PC-3 (cell line): ENCODE results near the gene MYLK. TPM values are rescaled to one million over a fixed set of nuclear protein-coding genes. Genes with fewer than 3 reads are reported as not detected.
A peak's percentile ranks its signal among the peaks of the same experiment; 100 is the strongest.

Source experiments
- ATAC-seq: fragments of 200-7000 bp; cut with Tn5 transposase; 2 replicates; pipeline ENCODE4 v1.9.1; 2020; ENCODE audit warnings: mild to moderate bottlenecking, moderate library complexity
- BruUV-seq: library from RNA; stranded (reverse); fragments of 400-500 nt; replicated peaks from 2 replicates; lab custom pipeline; 2021; lab: Mats Ljungman, UMichigan
- CTCF ChIA-PET: fragments of 300-600 bp; sonication (Branson Sonifier 250); formaldehyde crosslinking; loops from one replicate; lab custom pipeline; 2022; ENCODE audit warnings: antibody characterized with exemption; lab: Charles Lee
- POLR2A ChIA-PET: fragments of 300-600 bp; sonication (Branson Sonifier 250); formaldehyde crosslinking; loops from one replicate; lab custom pipeline; 2022; ENCODE audit warnings: antibody characterized with exemption; ENCODE audit not compliant: unreplicated experiment; lab: Charles Lee
- DNase-seq: peaks from one replicate; pipeline ENCODE4 v3.0.0-alpha.2; 2015
- H2AFZ ChIP-seq: fragments of 300-600 bp; sonication (generic); 2 replicates; pipeline ENCODE4 v1.6.0; 2016; ENCODE audit warnings: antibody characterized with exemption, low read length
- H3F3A ChIP-seq: fragments of 300-600 bp; sonication (generic); one replicate; pipeline ENCODE4 v1.6.0; 2017; ENCODE audit warnings: antibody characterized with exemption, low read length, control low read depth, mild to moderate bottlenecking; ENCODE audit not compliant: unreplicated experiment
- H3K27ac ChIP-seq: fragments of 300-600 bp; sonication (generic); 2 replicates; pipeline ENCODE4 v1.5.1; 2016; ENCODE audit warnings: mild to moderate bottlenecking, low read length
- H3K27me3 ChIP-seq: fragments of 300-600 bp; sonication (generic); 2 replicates; pipeline ENCODE4 v1.6.1; 2016; ENCODE audit warnings: low read length, mixed read lengths
- H3K36me3 ChIP-seq: fragments of 300-600 bp; sonication (generic); 2 replicates; pipeline ENCODE4 v1.6.1; 2016; ENCODE audit warnings: low read depth, mixed run types, low read length, mixed read lengths
- H3K4me1 ChIP-seq: fragments of 300-600 bp; sonication (generic); 2 replicates; pipeline ENCODE4 v1.5.1; 2016; ENCODE audit warnings: low read length; ENCODE audit not compliant: insufficient read depth
- H3K4me2 ChIP-seq: fragments of 300-600 bp; sonication (generic); 2 replicates; pipeline ENCODE4 v1.6.0; 2016; ENCODE audit warnings: low read length
- H3K4me3 ChIP-seq: fragments of 300-600 bp; sonication (generic); 2 replicates; pipeline ENCODE4 v1.5.1; 2016; ENCODE audit warnings: mild to moderate bottlenecking, low read length, mixed read lengths
- H3K79me2 ChIP-seq: fragments of 300-600 bp; sonication (generic); 2 replicates; pipeline ENCODE4 v1.6.1; 2017; ENCODE audit warnings: low read length, mixed read lengths
- H3K9ac ChIP-seq: fragments of 300-600 bp; sonication (generic); 2 replicates; pipeline ENCODE4 v1.6.0; 2016; ENCODE audit warnings: mild to moderate bottlenecking, low read length
- H3K9me2 ChIP-seq: fragments of 300-600 bp; sonication (generic); replicated peaks from 2 replicates; pipeline ENCODE4 v1.6.1; 2016; ENCODE audit warnings: mixed run types, low read length, mixed read lengths
- H3K9me3 ChIP-seq: fragments of 300-600 bp; sonication (generic); 2 replicates; pipeline ENCODE4 v1.6.1; 2016; ENCODE audit warnings: low read length, mixed read lengths
- H4K20me1 ChIP-seq: fragments of 300-600 bp; sonication (generic); 2 replicates; pipeline ENCODE4 v1.6.1; 2016; ENCODE audit warnings: low read length, mixed read lengths
- EZH2 ChIP-seq: fragments of 300-600 bp; sonication (generic); IDR thresholded peaks from one replicate; pipeline ENCODE4 v1.6.1; 2017; ENCODE audit warnings: antibody characterized with exemption, mild to moderate bottlenecking, low read length; ENCODE audit not compliant: unreplicated experiment
- EZH2phosphoT487 ChIP-seq: fragments of 300-600 bp; sonication (generic); IDR thresholded peaks from 2 replicates; pipeline ENCODE4 v1.6.1; 2018; ENCODE audit warnings: mild to moderate bottlenecking, antibody characterized with exemption, low read length, borderline replicate concordance
- intact Hi-C: fragments of 100-400 bp; cut with micrococcal nuclease; formaldehyde crosslinking; loops from 2 replicates; pipeline ENCODE4 v1.9.0; 2023
- total RNA-seq: library from RNA; depleted of rRNA; stranded (reverse); fragments of >200 nt; gene quantifications from 2 replicates; pipeline ENCODE4 v1.2.3, GENCODE V29; 2014
- TF ChIP-seq, protein P1 (sequence below): fragments of 300-600 bp; sonication (generic); conservative IDR thresholded peaks from 2 replicates; pipeline ENCODE4 v1.5.1; 2017; ENCODE audit warnings: antibody characterized with exemption, low read depth, mild to moderate bottlenecking, low read length

The MYLK gene
- total RNA-seq, 1 experiment from 2014 or later = 6.9 TPM

GRCh38 chr3:123590685-123591450 lies 293.3 kb downstream of the MYLK start:
- Histone ChIP-seq H3K9ac (no peak overlapping the region), H3K27me3 (no peaks in the 10 kb centered on the region), H3K79me2 (peaks cover 24% of the 10 kb centered on the region), H3K36me3 (peaks cover 31% of the 10 kb centered on the region), H4K20me1 (no peaks in the 10 kb centered on the region), H3K4me1 (peaks cover 11% of the 10 kb centered on the region), H3K4me2 (no peak overlapping the region), H3K4me3 (no peak overlapping the region), H2AFZ (no peak overlapping the region), H3K9me2 (no peaks in the 10 kb centered on the region), H3K9me3 (0 out of 2 replicates have a peak, but pooled peaks cover 12% of the 10 kb centered on the region), H3F3A (no peaks in the 10 kb centered on the region), H3K27ac (no peak overlapping the region)
- CTCF ChIA-PET = no interaction called here
- no peak for ATAC-seq
- DNase-seq = no peak
- TF ChIP-seq EZH2phosphoT487 = no peak
- no peak for TF ChIP-seq EZH2
- TF ChIP-seq, protein P1, sequence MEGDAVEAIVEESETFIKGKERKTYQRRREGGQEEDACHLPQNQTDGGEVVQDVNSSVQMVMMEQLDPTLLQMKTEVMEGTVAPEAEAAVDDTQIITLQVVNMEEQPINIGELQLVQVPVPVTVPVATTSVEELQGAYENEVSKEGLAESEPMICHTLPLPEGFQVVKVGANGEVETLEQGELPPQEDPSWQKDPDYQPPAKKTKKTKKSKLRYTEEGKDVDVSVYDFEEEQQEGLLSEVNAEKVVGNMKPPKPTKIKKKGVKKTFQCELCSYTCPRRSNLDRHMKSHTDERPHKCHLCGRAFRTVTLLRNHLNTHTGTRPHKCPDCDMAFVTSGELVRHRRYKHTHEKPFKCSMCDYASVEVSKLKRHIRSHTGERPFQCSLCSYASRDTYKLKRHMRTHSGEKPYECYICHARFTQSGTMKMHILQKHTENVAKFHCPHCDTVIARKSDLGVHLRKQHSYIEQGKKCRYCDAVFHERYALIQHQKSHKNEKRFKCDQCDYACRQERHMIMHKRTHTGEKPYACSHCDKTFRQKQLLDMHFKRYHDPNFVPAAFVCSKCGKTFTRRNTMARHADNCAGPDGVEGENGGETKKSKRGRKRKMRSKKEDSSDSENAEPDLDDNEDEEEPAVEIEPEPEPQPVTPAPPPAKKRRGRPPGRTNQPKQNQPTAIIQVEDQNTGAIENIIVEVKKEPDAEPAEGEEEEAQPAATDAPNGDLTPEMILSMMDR = no peak
- intact Hi-C loops = no loop called here
- POLR2A ChIA-PET = no interaction called here
- no TSS peak for BruUV-seq

DNA sequence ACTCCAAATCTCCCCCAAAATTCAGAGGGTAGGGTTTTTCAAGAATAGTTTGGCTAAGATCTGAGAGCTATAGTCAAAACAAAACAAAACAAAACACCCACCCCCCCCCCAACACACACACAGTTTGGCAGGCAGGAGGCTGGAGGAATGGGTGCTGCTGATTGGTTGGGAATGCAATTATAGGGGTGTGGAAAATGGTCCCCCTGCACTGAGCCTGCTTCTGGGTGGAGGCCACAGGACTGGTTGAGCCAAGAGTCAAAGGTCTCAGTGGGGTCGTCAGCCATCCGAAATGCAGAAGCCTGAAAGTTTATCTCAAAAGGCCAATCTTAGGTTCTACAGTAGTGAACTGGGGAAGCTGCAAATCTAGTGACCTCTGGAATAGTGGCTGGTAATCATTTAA lies 296.7 kb downstream of the MYLK start:
- TF ChIP-seq, protein P1 = no peak
- TF ChIP-seq EZH2phosphoT487 = no peak
- no peak for TF ChIP-seq EZH2
- CTCF ChIA-PET = no interaction called here
- Histone ChIP-seq H3K9ac (no peak overlapping the region), H2AFZ (no peak overlapping the region), H4K20me1 (0 out of 2 replicates have a peak, but pooled peaks cover 9% of the 10 kb centered on the region), H3K4me2 (peak overlapping the region; percentile 90), H3K36me3 (peaks cover 31% of the 10 kb centered on the region), H3K79me2 (peaks cover 52% of the 10 kb centered on the region), H3K4me1 (peaks cover 25% of the 10 kb centered on the region), H3F3A (no peaks in the 10 kb centered on the region), H3K27ac (no peak overlapping the region), H3K27me3 (no peaks in the 10 kb centered on the region), H3K9me3 (0 out of 2 replicates have a peak, but pooled peaks cover 12% of the 10 kb centered on the region), H3K9me2 (no peaks in the 10 kb centered on the region), H3K4me3 (0 out of 2 replicates have a peak overlapping the region, but pooled peaks have one; percentile 85)
- POLR2A ChIA-PET = no interaction called here
- BruUV-seq = no TSS peak
- intact Hi-C loops = loop anchor here (5.0 kb wide), 1 partner anchor 55 kb away; no protein-coding TSS in a partner anchor
- DNase-seq (no peak), ATAC-seq (no peak)

GRCh38 chr3:123586968-123587367 lies 297.2 kb downstream of the MYLK start:
- DNase-seq (no peak), ATAC-seq (no peak)
- ChIA-PET CTCF (no interaction called here), POLR2A (no interaction called here)
- Histone ChIP-seq H3K36me3 (peaks cover 31% of the 10 kb centered on the region), H3K4me2 (peak overlapping the region; percentile 90), H3K9ac (peak overlapping the region; percentile 81; the same call in 1 of the 2 replicates), H4K20me1 (peaks cover 12% of the 10 kb centered on the region), H3K9me2 (no peaks in the 10 kb centered on the region), H3K4me1 (peaks cover 29% of the 10 kb centered on the region), H3K4me3 (peak overlapping the region; percentile 85), H3K9me3 (0 out of 2 replicates have a peak, but pooled peaks cover 12% of the 10 kb centered on the region), H3K27me3 (no peaks in the 10 kb centered on the region), H3K79me2 (peaks cover 54% of the 10 kb centered on the region), H3F3A (no peaks in the 10 kb centered on the region), H2AFZ (peak overlapping the region; percentile 87; the same call in 1 of the 2 replicates), H3K27ac (no peak overlapping the region)
- TF ChIP-seq, protein P1 = no peak
- TF ChIP-seq EZH2 (no peak), EZH2phosphoT487 (no peak)
- no TSS peak for BruUV-seq
- intact Hi-C loops = loop anchor here (5.0 kb wide), 1 partner anchor 55 kb away; no protein-coding TSS in a partner anchor
